NT2/D1 (cell line): ENCODE measurements around the gene TTLL11.

Experiments used
- DNase-seq: peaks from one replicate; pipeline ENCODE4 v3.0.0-alpha.2; 2011; ENCODE audit warnings: low read depth, low spot score
- H3K27me3 ChIP-seq: 2 replicates; pipeline ENCODE4 v1.6.0; 2011; ENCODE audit warnings: mild to moderate bottlenecking; ENCODE audit not compliant: insufficient read length, insufficient read depth
- H3K36me3 ChIP-seq: 2 replicates; pipeline ENCODE4 v1.6.1; 2011; ENCODE audit warnings: mild to moderate bottlenecking, low read length, mixed read lengths; ENCODE audit not compliant: insufficient read depth, insufficient read length
- H3K4me1 ChIP-seq: 2 replicates; pipeline ENCODE4 v1.5.1; 2011; ENCODE audit not compliant: insufficient read depth, insufficient read length
- H3K4me3 ChIP-seq: 2 replicates; pipeline ENCODE4 v1.5.1; 2011; ENCODE audit warnings: low read depth; ENCODE audit not compliant: insufficient read length
- H3K9ac ChIP-seq: 2 replicates; pipeline ENCODE4 v1.6.0; 2011; ENCODE audit warnings: low read depth; ENCODE audit not compliant: insufficient read length
- H3K9me3 ChIP-seq: 2 replicates; pipeline ENCODE4 v1.5.1; 2011; ENCODE audit warnings: mild to moderate bottlenecking, low read length; ENCODE audit not compliant: insufficient read depth
- SUZ12 ChIP-seq: IDR thresholded peaks from 2 replicates; pipeline ENCODE4 v1.6.1; 2011; ENCODE audit not compliant: insufficient read length, insufficient read depth; ENCODE audit errors: extremely low read depth
- YY1 ChIP-seq: IDR thresholded peaks from 2 replicates; pipeline ENCODE4 v1.6.1; 2011; ENCODE audit not compliant: insufficient read length, insufficient read depth
- ZNF274 ChIP-seq: IDR thresholded peaks from 2 replicates; pipeline ENCODE4 v1.6.1; 2011; ENCODE audit warnings: mild to moderate bottlenecking, low read depth, low read length

The TTLL11 gene

DNA sequence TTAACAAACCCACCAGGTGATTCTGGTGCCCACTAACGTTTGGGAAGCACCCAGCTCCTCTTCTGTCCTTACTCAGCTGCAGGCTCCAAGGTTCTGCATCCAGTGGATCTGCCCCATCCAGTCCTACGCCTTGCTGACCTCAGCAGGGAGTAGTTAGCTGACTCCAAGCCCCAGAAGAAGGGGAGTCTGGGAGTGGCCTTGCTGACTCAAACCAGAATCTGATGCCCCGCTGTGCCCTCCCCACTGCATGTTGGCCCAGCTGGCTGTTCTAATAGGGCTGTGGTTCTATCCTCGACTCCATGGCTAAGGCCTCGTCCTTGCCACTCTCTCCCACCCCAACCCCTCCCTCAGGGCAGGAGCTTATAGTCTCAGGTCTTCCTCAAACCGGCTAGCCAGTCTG lies 136.3 kb downstream of the TTLL11 start:
- DNase-seq, result no peak

DNA sequence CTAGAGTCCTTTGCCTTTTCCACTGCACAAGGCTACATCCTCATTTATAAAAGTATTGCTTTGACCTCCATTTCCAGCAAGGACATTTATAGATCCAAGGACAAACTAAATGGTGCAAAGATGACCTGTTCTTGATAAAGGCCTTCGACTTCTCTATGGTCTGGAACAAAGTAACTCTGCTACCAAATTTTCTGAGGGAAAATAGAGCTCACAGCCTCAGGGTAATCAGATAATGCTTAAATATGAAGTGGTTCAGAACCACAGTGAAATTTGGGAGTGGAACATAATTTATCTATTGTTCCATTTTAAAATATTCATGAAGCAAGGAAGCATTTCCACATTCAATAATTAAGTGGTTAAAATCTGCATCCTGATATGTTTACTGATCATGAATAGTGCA lies 137.5 kb downstream of the TTLL11 start:
- Histone ChIP-seq H3K9me3 (no peaks in the 10 kb centered on the region), H3K27me3 (no peaks in the 10 kb centered on the region), H3K4me3 (no peak overlapping the region), H3K36me3 (no peaks in the 10 kb centered on the region), H3K9ac (no peak overlapping the region), H3K4me1 (peaks cover 9% of the 10 kb centered on the region)
- no peak for DNase-seq
- TF ChIP-seq YY1 (no peak), ZNF274 (no peak), SUZ12 (no peak)

More for the DNA sequence above, 136.3 kb downstream of the TTLL11 start:
- Histone ChIP-seq H3K9me3 (no peaks in the 10 kb centered on the region), H3K9ac (no peak overlapping the region), H3K36me3 (no peaks in the 10 kb centered on the region), H3K4me3 (no peak overlapping the region), H3K27me3 (no peaks in the 10 kb centered on the region), H3K4me1 (peaks cover 9% of the 10 kb centered on the region)
- TF ChIP-seq ZNF274 (no peak), SUZ12 (no peak), YY1 (no peak)

DNA sequence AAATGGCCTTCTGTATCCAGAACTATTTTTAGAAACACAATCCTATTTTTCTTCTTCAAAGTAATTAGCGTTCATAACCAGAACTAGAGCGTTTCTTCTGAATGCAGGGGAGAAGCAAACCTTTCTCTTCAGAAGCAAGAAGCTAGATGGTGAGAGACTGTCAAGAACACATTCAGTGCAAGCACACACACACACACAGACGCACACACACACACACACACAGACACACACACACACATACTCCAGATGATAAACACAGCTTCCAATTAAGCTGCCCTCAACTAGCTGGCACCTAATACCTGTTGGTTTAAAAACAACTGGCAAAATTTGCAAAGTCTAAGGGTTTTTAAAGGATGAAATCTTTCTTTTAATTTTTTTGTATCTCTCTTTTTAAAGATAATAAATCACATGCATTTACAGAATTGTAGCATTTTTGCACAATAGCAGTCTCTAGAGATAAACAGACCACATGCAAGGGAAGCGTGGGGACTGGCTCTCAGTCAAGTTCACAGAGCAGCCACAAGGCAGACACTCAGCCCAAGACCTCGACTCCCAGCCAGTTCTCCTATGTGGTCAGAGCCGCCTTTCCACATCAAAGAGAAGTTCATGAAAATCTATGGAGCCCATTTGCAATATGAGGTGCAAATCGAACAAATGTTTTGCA lies 138.5 kb downstream of the TTLL11 start:
- DNase-seq, result no peak
- Histone ChIP-seq H3K27me3 (no peaks in the 10 kb centered on the region), H3K9ac (no peak overlapping the region), H3K4me1 (peaks cover 9% of the 10 kb centered on the region), H3K36me3 (no peaks in the 10 kb centered on the region), H3K4me3 (no peak overlapping the region), H3K9me3 (no peaks in the 10 kb centered on the region)
- no peak for TF ChIP-seq SUZ12
- TF ChIP-seq YY1, result no peak
- no peak for TF ChIP-seq ZNF274

DNA sequence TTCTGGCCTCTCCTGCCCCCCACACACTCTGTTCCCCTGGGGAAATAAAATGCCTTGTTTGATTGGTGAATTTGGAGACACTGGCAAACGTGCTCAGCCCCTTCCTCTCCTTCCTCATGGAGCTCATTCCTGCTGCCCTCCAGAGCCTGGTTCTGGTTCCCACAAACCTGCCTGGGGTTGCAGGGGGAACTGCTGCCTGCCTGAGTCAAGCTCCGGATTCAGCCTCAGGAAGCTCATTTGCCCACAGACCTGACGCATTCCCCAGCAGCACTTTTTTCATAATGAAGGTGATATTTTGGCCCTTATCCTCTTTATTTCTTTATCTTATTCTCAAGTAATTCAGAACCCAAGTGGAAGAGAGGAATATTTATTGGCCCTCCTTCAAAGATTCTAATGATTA lies 140.5 kb downstream of the TTLL11 start:
- no peak for TF ChIP-seq SUZ12
- no peak for TF ChIP-seq YY1
- TF ChIP-seq ZNF274, result no peak
- DNase-seq, result no peak
- peaks cover 11% of the 10 kb centered on the region for H3K4me1 ChIP-seq

DNA sequence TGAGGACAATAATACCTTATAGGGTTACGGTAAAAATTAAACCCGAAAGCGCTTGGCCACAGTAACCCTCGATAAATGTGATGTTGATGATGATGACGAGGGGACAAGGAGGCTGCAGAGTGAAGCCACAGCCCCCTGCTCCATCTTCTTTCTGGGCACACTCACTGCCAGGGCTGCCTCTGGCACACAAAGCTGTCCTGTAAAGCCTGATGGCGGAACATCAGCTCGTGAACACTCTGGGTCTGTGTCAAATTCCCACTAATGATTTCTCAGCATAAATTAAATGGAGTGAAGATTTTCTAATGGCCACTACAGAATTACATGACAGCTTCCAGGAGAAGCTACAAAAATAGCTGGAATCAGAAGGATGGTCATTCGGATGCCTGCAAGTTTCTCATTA lies 142.2 kb downstream of the TTLL11 start:
- TF ChIP-seq SUZ12, result no peak
- no peak for TF ChIP-seq YY1
- TF ChIP-seq ZNF274, result no peak
- Histone ChIP-seq H3K4me3 (no peak overlapping the region), H3K9ac (no peak overlapping the region), H3K9me3 (no peaks in the 10 kb centered on the region), H3K4me1 (peaks cover 7% of the 10 kb centered on the region), H3K36me3 (no peaks in the 10 kb centered on the region), H3K27me3 (no peaks in the 10 kb centered on the region)
- no peak for DNase-seq

More for the DNA sequence above, 140.5 kb downstream of the TTLL11 start:
- no peak overlapping the region for H3K4me3 ChIP-seq
- H3K9ac ChIP-seq, result no peak overlapping the region
- H3K27me3 ChIP-seq, result no peaks in the 10 kb centered on the region
- H3K36me3 ChIP-seq, result no peaks in the 10 kb centered on the region
- H3K9me3 ChIP-seq, result no peaks in the 10 kb centered on the region

DNA sequence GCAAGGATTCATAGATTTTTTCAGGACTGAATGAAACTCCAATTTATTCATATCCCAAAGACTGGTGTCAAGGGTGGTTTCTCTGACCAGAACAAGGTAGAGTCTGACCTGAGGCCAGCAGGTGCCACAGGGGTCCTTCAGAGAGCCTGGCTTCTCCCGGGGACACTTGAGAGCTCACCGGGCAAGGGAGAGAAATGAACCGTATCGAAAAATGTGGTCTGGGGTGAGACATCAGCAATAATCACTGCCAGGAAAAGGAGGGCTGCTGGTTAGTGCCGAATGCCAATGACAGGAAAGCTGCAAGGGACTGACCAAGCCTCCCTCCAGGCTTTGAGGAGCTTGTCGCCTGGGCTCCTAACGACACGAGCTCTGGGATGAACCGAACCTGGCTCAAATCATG lies 142.7 kb downstream of the TTLL11 start:
- H3K9ac ChIP-seq, result no peak overlapping the region
- no peak overlapping the region for H3K4me3 ChIP-seq
- no peaks in the 10 kb centered on the region for H3K9me3 ChIP-seq
- no peaks in the 10 kb centered on the region for H3K36me3 ChIP-seq
- H3K27me3 ChIP-seq, result no peaks in the 10 kb centered on the region
- no peak for DNase-seq
- peaks cover 7% of the 10 kb centered on the region for H3K4me1 ChIP-seq
- no peak for TF ChIP-seq YY1
- no peak for TF ChIP-seq ZNF274
- no peak for TF ChIP-seq SUZ12

DNA sequence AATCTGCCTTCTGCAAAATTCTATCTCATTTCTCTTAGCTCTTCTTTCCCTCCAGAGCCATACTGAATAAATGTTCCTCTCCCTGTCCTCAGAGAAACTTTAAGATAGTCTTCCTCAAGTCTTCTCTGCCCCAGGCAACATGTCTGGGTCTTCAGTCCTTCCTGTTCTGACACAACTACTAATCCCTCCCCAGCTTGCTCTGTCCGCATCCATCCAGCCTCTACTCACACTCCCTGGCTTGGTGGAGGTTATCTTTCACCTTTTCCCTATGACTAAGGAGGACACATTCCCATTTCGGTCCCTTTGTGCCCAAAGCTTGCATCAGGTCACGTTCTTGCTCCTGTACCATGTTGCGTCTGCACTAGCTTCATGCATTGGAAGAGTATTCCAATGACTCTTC lies 143.3 kb downstream of the TTLL11 start:
- H3K9me3 ChIP-seq, result no peaks in the 10 kb centered on the region
- peaks cover 7% of the 10 kb centered on the region for H3K4me1 ChIP-seq
- no peak overlapping the region for H3K9ac ChIP-seq
- TF ChIP-seq YY1 (no peak), SUZ12 (no peak), ZNF274 (no peak)
- no peaks in the 10 kb centered on the region for H3K27me3 ChIP-seq
- H3K36me3 ChIP-seq, result no peaks in the 10 kb centered on the region
- DNase-seq, result no peak
- H3K4me3 ChIP-seq, result no peak overlapping the region
